Stimulated activated effector memory CD8-positive, alpha-beta T cell treated with anti-CD3 and anti-CD28 coated beads, Interleukin-12 subunit alpha, Interleukin-12 subunit beta, amount 100 ng/mL, for 72 hours (primary cell): ENCODE data around the gene CNNM3.

Experiments used
- ATAC-seq: fragments of 150-1000 bp; cut with Tn5 transposase; 2 replicates; pipeline ENCODE4 v1.10.0; 2021
- DNase-seq, 2 donors: peaks; one replicate each; pipeline ENCODE4 v3.0.0; 2021 to 2022; ENCODE audit warnings: low spot score in 2 of 2
- H3K27ac Mint-ChIP-seq: one replicate; pipeline ENCODE4 v1.8.0; 2022; ENCODE audit warnings: mild to moderate bottlenecking, mixed read lengths
- H3K36me3 Mint-ChIP-seq: one replicate; pipeline ENCODE4 v1.8.0; 2022; ENCODE audit warnings: mild to moderate bottlenecking, mixed read lengths
- H3K4me1 Mint-ChIP-seq: one replicate; pipeline ENCODE4 v1.8.0; 2022; ENCODE audit warnings: mixed read lengths
- H3K4me3 Mint-ChIP-seq: one replicate; pipeline ENCODE4 v1.8.0; 2022; ENCODE audit warnings: mild to moderate bottlenecking, mixed read lengths
- H3K9me3 Mint-ChIP-seq: one replicate; pipeline ENCODE4 v1.8.0; 2022; ENCODE audit warnings: mixed read lengths

CNNM3 gene

GRCh38 chr2:96839293-96839874 is 23.3 kb downstream of the CNNM3 start:
- H3K27ac Mint-ChIP-seq: peak overlapping the region; percentile 79
- peak overlapping the region; percentile 53 for H3K4me3 Mint-ChIP-seq
- H3K4me1 Mint-ChIP-seq: peaks cover 33% of the 10 kb centered on the region
- H3K36me3 Mint-ChIP-seq: peaks cover 52% of the 10 kb centered on the region
- peak; percentile 93 for ATAC-seq
- DNase-seq: peak; percentile 61 to 87
- no peaks in the 10 kb centered on the region for H3K9me3 Mint-ChIP-seq

DNA sequence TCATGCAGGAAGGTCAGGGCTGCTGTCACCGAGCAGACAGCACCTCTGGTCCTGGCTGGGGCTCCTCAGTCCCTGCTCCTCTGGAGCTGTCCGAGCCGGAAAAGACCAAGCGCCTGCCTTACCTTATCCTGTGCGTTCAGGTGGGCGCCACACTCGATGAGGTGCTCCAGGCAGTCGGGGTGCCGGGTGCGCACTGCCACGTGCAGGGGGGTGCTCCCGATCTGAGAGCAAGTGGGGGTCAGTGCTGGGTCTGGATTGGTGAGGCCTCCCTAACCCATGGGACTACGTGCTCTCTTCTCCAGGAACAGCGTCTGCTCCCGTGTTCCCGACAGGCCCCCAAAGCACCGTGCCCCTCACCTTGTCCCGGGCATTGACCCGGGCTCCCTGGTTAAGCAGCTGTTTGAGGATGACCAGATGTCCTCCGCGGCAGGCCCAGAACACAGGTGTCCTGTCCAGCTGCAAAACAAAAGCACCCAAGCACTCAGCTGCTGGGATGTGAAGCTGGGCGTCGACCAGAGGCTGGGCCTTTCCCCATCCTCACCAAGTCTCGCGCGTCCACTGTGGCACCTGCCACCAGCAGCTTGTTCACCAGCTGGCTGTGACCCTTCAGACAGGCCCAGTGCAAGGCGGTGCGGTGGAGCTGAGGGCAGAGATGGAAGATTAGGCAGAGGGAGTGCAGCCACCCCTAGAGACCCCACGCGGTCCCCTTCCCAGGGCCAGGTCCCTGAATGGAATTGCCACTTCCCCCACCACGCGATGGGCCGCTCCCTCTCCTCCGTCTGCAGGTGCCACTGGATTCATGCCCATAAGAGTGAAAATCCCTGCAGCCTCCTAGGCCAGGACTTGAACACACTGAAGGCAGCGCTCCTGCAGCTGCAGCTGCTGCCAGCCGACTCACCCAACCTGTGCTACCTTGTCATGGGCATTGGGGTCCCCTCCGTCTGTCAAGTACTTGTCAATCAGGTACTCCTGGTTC is 24.1 kb downstream of the CNNM3 start:
- ATAC-seq (no peak), DNase-seq (no peak)
- H3K4me3 Mint-ChIP-seq: peak overlapping the region; percentile 53
- H3K9me3 Mint-ChIP-seq: no peaks in the 10 kb centered on the region
- H3K4me1 Mint-ChIP-seq: peaks cover 33% of the 10 kb centered on the region
- peak overlapping the region; percentile 79 for H3K27ac Mint-ChIP-seq
- peaks cover 52% of the 10 kb centered on the region for H3K36me3 Mint-ChIP-seq

DNA sequence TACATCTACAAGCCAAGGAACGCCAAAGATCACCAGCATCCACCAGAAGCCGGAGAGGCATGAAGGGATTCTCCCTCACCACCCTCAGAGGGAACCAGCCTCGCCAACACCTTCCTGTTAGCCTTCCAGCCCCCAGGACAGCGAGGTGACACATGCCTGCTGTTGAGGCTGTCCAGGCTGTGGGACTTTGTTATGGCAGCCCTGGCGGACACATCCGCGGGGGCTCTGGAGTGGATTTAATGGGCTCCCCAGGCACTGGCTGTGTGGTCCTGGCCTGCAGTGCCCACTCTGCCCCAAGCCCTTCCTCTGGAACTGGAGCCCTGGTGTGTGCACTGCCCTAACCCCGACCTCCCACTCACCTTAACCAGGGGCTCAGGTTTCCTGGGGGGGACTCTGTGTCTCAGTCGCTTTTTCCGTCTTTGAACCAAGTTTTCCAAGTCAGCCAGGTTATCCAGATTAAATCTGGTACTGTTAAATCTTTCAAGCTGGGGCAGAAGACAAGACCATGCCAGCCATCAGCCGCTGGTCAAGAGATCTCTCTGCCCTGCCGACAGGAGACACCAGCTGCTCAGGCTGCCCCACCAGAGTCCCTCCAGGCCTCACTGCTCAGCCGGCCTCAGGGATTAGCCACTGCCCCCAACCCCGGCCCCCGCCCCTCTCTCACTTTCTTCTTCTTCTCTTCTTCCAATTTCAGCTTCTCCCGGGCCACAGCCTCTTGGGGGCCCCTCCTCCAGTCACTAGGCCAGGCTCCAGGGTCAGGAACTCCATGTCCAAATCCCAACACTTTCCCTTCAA is 25.8 kb downstream of the CNNM3 start:
- DNase-seq (no peak), ATAC-seq (no peak)
- Mint-ChIP-seq H3K9me3 (no peaks in the 10 kb centered on the region), H3K27ac (peak overlapping the region; percentile 16), H3K4me1 (peaks cover 33% of the 10 kb centered on the region), H3K36me3 (peaks cover 54% of the 10 kb centered on the region), H3K4me3 (no peak overlapping the region)

DNA sequence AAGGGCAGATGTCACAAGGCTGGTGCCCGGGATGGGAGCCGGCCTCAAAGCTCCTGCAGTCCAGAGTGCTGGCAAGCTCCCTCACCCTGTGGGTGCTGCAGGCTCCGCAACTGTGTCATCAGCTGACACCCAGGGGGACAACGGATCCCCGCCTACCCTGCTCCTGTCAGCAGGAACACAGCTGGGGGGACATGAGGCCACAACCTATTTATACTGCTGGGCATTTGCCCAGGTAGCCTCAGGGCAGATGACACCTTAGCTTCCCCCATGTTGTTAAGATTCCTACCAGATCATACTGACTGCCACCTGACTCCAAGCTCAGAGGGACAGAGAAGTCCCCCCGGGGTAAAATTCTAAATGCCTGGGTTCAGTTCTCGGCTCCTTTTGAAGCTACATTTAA is 26.5 kb downstream of the CNNM3 start:
- peaks cover 57% of the 10 kb centered on the region for H3K36me3 Mint-ChIP-seq
- ATAC-seq (no peak), DNase-seq (no peak)
- no peak overlapping the region for H3K4me3 Mint-ChIP-seq
- no peaks in the 10 kb centered on the region for H3K9me3 Mint-ChIP-seq
- peaks cover 33% of the 10 kb centered on the region for H3K4me1 Mint-ChIP-seq
- H3K27ac Mint-ChIP-seq: peak overlapping the region; percentile 73

GRCh38 chr2:96843538-96844268 is 27.6 kb downstream of the CNNM3 start, which contains the start of gene ANKRD23:
ANKRD23 (minus strand) TSS chr2:96844021; CDS start chr2:96843992, 29 bp downstream.
- peaks cover 68% of the 10 kb centered on the region for H3K36me3 Mint-ChIP-seq
- DNase-seq (no peak), ATAC-seq (no peak)
- H3K4me1 Mint-ChIP-seq: peaks cover 33% of the 10 kb centered on the region
- H3K9me3 Mint-ChIP-seq: no peaks in the 10 kb centered on the region
- no peak within 1 kb of the TSS for H3K4me3 Mint-ChIP-seq
- H3K27ac Mint-ChIP-seq: peak within 1 kb of the TSS; percentile 73

GRCh38 chr2:96844405-96844808 is 28.3 kb downstream of the CNNM3 start:
- ATAC-seq: no peak
- Mint-ChIP-seq H3K36me3 (peaks cover 69% of the 10 kb centered on the region), H3K4me3 (no peak overlapping the region), H3K27ac (peak overlapping the region; percentile 73), H3K9me3 (no peaks in the 10 kb centered on the region), H3K4me1 (peaks cover 28% of the 10 kb centered on the region)
- DNase-seq: no peak

GRCh38 chr2:96846825-96847224 is 30.8 kb downstream of the CNNM3 start:
- H3K4me3 Mint-ChIP-seq: no peak overlapping the region
- no peaks in the 10 kb centered on the region for H3K9me3 Mint-ChIP-seq
- peaks cover 81% of the 10 kb centered on the region for H3K36me3 Mint-ChIP-seq
- H3K4me1 Mint-ChIP-seq: peaks cover 13% of the 10 kb centered on the region
- DNase-seq: no peak
- peak overlapping the region; percentile 12 for H3K27ac Mint-ChIP-seq
- ATAC-seq: no peak

DNA sequence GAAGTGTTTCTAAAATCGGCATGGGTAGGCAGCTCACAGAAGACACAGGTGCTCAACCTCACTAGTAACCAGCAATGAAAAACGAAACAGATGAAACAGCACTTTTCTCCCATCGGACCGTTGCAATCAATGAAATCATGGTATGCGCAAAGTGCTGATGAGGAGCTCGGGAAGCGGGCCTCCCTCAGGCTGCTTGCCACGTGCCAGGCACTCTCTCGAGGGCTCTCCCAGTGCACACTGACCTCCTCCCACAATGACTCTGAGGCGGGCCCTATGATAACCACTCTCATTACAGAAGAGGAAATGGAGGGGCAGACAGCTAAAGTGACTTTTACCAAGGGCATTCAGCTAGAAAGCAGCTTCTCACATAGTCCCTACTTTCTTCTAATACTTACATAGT is 31.5 kb downstream of the CNNM3 start:
- Mint-ChIP-seq H3K27ac (peak overlapping the region; percentile 12), H3K4me3 (no peak overlapping the region), H3K36me3 (peaks cover 89% of the 10 kb centered on the region), H3K4me1 (peaks cover 7% of the 10 kb centered on the region), H3K9me3 (no peaks in the 10 kb centered on the region)
- DNase-seq (no peak), ATAC-seq (no peak)

GRCh38 chr2:96848264-96848663 is 32.2 kb downstream of the CNNM3 start:
- Mint-ChIP-seq H3K4me1 (peaks cover 3% of the 10 kb centered on the region), H3K27ac (peak overlapping the region; percentile 12), H3K36me3 (peaks cover 95% of the 10 kb centered on the region), H3K9me3 (no peaks in the 10 kb centered on the region), H3K4me3 (no peak overlapping the region)
- no peak for ATAC-seq
- no peak for DNase-seq

DNA sequence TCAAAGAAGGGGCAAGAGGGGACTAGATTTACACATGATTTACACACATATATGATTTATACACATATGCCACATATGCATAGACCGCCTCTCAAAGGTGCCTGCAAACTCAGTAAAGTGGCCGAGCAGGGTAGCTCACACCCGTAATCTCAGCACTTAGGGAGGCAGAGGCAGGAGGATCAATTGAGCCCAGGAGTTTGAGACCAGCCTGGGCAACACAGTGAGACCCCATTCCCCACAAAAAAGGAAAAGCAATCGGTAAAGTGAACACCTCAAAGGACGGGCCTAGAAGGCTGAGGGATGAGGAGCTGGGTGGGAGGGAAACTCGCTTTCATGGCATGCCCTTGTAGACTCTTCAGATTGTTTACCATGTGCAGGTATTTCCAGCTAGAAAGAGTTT is 36.6 kb downstream of the CNNM3 start:
- Mint-ChIP-seq H3K4me1 (peaks cover 23% of the 10 kb centered on the region), H3K36me3 (peaks cover 71% of the 10 kb centered on the region), H3K27ac (no peak overlapping the region), H3K9me3 (no peaks in the 10 kb centered on the region), H3K4me3 (no peak overlapping the region)
- DNase-seq (no peak), ATAC-seq (no peak)

DNA sequence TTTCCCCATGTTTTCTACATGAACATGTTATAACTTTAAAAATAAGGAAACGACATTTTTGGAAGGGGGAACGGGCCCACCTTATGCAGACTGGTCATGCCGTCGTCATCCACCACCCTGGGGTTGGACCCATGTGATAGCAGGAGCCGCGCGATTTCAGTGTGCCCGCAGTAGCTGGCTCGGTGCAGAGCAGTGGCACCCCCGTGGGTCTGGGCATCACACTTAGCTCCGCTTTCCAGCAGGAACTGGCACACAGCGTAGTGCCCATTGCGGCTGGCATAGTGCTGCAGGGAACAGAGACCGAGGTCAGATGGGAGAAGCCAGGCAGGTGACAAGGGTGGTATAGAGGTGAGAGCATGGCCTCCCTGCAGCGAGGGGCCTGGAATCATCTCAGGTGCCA is 37.3 kb downstream of the CNNM3 start:
- no peak for DNase-seq
- Mint-ChIP-seq H3K9me3 (no peaks in the 10 kb centered on the region), H3K4me3 (no peak overlapping the region), H3K36me3 (peaks cover 65% of the 10 kb centered on the region), H3K4me1 (peaks cover 23% of the 10 kb centered on the region), H3K27ac (no peak overlapping the region)
- ATAC-seq: no peak

DNA sequence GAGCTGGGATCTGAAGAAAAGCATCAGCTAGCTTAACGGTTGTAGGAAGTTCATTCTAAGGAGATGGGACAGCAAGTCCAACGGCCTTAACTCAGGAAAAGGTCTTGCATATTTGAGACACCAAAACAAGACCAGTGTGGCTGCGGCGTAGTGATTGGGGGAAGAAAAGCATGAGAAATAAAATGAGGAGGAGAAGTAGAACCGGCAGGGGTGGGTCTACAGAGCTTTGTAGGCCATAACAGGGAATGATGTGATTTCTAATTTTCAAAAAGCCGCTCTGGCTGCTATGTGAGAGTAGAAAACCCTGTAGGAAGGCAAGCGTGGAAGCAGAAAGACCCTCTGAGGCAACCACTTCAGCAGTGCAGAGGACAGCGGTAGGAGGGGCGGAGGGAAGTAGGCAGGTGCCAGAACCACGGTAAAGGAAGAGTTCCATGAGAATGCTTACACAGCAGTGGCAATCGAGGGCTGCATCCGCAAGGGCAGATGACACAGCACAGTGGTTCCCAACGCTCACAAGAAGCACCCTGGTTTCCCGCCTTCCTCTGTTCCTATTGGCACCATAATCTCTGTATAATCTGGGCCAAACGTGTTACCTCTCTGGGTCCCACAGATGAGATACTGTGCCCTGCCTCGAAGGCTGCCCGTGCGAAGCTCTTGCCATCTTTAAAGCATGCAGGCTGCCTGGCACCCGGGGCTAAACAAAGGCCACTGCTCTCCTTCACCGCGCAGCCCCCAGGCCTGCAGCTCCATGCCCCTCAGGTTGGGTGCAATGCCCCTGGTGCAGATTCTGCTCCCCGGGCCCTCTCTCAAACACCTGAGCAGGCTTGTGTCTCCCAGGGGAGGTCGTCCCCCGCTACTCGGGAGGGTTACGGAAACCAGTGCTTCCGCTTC is 41.0 kb downstream of the CNNM3 start:
- Mint-ChIP-seq H3K36me3 (peaks cover 55% of the 10 kb centered on the region), H3K4me3 (peak overlapping the region; percentile 73), H3K27ac (peak overlapping the region; percentile 77), H3K9me3 (no peaks in the 10 kb centered on the region), H3K4me1 (peaks cover 43% of the 10 kb centered on the region)
- ATAC-seq (peak; percentile 6), DNase-seq (peak in 1 of 2 donors; percentile 71)

DNA sequence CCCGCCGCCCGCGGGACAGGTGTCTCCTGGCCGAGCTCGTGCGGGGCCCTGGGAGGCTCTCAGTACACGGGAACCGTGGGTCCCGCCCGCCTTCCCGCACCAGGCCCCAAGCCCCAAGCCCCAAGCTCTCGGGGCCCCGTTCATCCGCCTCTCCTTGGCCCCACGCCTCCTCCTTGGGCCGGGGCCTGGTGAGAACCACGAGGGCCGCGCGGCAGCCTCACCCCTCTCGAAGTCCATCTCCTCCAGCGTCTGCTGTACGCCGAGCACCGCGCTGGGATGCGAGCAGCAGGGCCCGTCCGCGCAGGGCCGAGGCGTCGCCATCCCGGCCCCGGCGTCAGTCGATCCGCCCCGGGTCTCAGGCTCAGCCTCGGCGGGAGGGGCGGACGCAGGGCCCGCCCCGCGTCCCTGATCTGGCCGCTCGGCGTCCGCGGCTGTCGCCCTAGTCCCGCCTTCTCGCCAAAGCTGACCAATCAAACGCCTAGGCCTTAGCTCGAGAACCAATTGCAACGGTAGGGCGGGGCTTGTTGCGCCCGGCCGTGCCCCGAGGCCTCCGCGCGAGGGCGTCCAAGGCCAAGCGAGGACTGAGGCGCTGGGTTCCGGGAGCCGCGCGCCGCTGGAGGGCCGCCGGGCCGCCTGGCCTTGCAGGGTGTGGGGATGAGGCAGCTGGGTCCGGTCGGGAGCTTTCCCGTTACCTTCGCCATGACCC is 41.8 kb downstream of the CNNM3 start, which contains the start of gene ANKRD39:
TSS of gene ANKRD39 (minus strand) at position 350 of the 706 bp plus-strand sequence. CDS start at position 321, 29 bp downstream.
- Mint-ChIP-seq H3K27ac (peak within 1 kb of the TSS; percentile 77), H3K4me3 (peak within 1 kb of the TSS; percentile 73), H3K9me3 (no peaks in the 10 kb centered on the region), H3K36me3 (peaks cover 55% of the 10 kb centered on the region), H3K4me1 (peaks cover 43% of the 10 kb centered on the region)
- DNase-seq (peak; percentile 97 to 99), ATAC-seq (peak; percentile 95)
